ENCODE results near the gene SPAG6. TPM values are rescaled to one million over a fixed set of nuclear protein-coding genes. Genes with fewer than 3 reads are reported as not detected.

Gene SPAG6
- total RNA-seq, 4 donors from 2014 or later = 0.29 to 3.9 (median 0.49) TPM; not detected in 1

DNA sequence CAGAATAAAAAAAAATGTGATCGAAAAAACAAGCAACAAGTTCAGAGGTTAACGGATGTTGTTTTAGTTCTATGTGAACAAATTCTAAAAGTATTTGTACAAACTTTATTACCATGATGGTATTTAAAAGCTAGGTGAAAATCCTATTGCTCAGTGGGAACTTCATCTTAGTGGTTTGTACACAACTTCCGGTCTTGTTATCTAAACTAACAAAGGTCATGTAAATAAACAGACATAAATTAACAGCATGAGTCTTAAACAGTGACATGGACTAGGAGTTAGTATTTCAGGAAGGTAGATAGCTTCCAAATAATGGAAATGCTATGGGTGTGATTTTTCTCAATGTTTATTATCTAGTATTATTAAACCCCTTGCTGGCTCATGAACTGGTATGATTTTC is 83.8 kb downstream of the SPAG6 start:
- no peaks in the 10 kb centered on the region for H3K9me3 ChIP-seq
- no peak for TF ChIP-seq POLR2A (IDR thresholded peaks at IDR 0.05)
- TF ChIP-seq, protein P1, sequence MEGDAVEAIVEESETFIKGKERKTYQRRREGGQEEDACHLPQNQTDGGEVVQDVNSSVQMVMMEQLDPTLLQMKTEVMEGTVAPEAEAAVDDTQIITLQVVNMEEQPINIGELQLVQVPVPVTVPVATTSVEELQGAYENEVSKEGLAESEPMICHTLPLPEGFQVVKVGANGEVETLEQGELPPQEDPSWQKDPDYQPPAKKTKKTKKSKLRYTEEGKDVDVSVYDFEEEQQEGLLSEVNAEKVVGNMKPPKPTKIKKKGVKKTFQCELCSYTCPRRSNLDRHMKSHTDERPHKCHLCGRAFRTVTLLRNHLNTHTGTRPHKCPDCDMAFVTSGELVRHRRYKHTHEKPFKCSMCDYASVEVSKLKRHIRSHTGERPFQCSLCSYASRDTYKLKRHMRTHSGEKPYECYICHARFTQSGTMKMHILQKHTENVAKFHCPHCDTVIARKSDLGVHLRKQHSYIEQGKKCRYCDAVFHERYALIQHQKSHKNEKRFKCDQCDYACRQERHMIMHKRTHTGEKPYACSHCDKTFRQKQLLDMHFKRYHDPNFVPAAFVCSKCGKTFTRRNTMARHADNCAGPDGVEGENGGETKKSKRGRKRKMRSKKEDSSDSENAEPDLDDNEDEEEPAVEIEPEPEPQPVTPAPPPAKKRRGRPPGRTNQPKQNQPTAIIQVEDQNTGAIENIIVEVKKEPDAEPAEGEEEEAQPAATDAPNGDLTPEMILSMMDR (IDR thresholded peaks at IDR 0.05) = no peak
- no peak for DNase-seq
- no peaks in the 10 kb centered on the region for H3K27me3 ChIP-seq
- no peak overlapping the region for H3K4me3 ChIP-seq
- peaks cover 0 to 4% of the 10 kb centered on the region in 2 donors for H3K4me1 ChIP-seq
- intact Hi-C loops (cut with DNase I; ENCODE audit: low total_unique reads) = no loop called here
- H3K27ac ChIP-seq = no peak overlapping the region
- H3K36me3 ChIP-seq = no peaks in the 10 kb centered on the region

DNA sequence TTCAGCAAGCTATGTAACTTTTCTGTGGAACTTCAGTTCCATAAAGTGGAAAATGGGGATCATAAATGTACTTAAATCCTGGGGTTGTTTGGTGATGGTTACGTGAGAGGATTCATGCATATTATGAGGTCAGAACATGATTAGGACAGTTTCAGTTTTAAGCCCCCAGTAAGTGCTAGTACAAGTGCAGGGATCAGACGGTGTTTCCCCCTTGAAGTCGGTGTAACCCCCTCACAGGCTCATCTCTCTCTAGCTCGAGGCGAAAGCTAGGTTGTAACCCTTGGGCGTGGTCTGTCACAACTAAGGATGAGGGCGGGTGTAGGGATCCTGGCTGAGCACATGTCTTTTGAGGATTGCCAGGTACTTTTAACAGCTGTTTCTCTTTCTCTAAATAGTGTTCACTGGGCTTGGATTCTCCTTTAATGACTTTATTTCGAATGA is 84.7 kb downstream of the SPAG6 start:
- no peaks in the 10 kb centered on the region for H3K27me3 ChIP-seq
- H3K27ac ChIP-seq = no peak overlapping the region
- no peaks in the 10 kb centered on the region for H3K36me3 ChIP-seq
- H3K4me1 ChIP-seq = peaks cover 0 to 4% of the 10 kb centered on the region in 2 donors
- intact Hi-C loops (cut with DNase I; ENCODE audit: low total_unique reads) = loop anchor here (10.0 kb wide), 1 partner anchor 105 kb away; the partner anchor contains the start of gene BMI1
- no peak for TF ChIP-seq POLR2A (IDR thresholded peaks at IDR 0.05)
- TF ChIP-seq, protein P1 (IDR thresholded peaks at IDR 0.05) = no peak
- no peak for DNase-seq
- H3K4me3 ChIP-seq = no peak overlapping the region
- no peaks in the 10 kb centered on the region for H3K9me3 ChIP-seq

DNA sequence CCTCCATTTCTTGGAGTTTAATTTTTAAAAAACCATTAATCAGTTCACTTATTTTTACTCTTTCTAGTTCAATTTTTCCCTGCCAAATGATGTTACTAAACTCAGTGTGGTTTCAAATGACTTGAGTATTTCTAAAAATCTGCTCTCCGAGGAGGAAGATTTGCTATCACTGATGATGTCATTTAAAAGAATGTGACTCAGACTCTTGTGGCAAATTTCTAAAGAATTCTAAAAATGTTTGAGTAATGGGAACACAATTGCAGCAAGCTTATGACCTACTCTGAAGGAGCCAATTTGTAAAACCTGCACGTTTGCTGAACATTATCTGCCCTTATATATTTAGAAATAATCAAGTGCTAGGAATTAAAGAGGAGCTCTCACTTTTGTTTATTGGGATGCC is 88.6 kb downstream of the SPAG6 start:
- H3K9me3 ChIP-seq = no peaks in the 10 kb centered on the region
- TF ChIP-seq POLR2A (IDR thresholded peaks at IDR 0.05) = no peak
- TF ChIP-seq, protein P1 (IDR thresholded peaks at IDR 0.05) = no peak
- no peaks in the 10 kb centered on the region for H3K36me3 ChIP-seq
- no peak overlapping the region for H3K4me3 ChIP-seq
- H3K27me3 ChIP-seq = no peaks in the 10 kb centered on the region
- DNase-seq = no peak
- intact Hi-C loops (cut with DNase I; ENCODE audit: low total_unique reads) = loop anchor here (10.0 kb wide), 1 partner anchor 109 kb away; the partner anchor contains the start of gene BMI1
- H3K27ac ChIP-seq = peak overlapping the region in 1 of 2 donors; percentile 10
- peaks cover 0 to 7% of the 10 kb centered on the region in 2 donors for H3K4me1 ChIP-seq

DNA sequence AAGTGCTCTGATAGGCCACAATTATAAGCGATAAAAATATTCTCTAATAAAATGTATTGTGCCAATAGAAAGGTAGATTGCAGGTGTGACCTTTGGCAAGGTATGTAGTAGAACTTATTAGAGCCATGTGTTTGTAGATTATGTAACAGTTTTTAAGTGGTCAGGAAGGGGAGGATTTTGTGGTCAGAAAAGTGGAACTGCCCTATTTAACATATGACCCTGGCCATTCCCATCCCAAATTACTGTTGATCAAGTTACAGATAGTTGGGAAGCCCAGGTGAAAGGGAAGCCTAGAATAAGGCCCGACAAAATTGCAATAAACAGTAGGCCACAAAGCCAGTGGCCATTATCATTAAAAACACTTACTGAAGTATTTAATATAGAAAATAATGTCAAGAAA is 89.2 kb downstream of the SPAG6 start:
- Histone ChIP-seq H3K27me3 (no peaks in the 10 kb centered on the region), H3K36me3 (no peaks in the 10 kb centered on the region), H3K9me3 (no peaks in the 10 kb centered on the region), H3K4me3 (no peak overlapping the region), H3K4me1 (peaks cover 0 to 9% of the 10 kb centered on the region in 2 donors), H3K27ac (peak overlapping the region; percentile 10 to 15)
- DNase-seq = no peak
- TF ChIP-seq, protein P1 (IDR thresholded peaks at IDR 0.05) = no peak
- no peak for TF ChIP-seq POLR2A (IDR thresholded peaks at IDR 0.05)
- intact Hi-C loops (cut with DNase I; ENCODE audit: low total_unique reads) = loop anchor here (10.0 kb wide), 1 partner anchor 110 kb away; the partner anchor contains the start of gene BMI1

DNA sequence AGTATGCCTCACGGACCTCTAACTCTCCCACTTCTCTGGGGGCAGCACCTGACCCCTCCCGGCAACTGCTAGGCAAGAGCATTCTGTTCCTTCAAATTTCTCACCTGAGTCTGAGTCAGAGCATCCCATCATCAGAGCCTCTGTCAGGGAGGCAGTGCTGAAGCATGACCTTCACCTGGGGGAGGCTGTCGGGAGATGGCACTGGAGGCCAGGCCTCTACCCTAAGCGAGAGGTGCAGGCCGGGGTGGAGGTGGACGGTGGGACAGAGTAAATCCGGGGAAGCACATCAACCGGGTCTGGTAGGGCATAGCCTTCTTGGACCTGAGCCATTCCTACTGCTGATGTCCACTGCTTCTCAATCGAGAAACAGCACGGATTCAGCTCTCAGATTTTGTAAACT is 90.4 kb downstream of the SPAG6 start:
- Histone ChIP-seq H3K4me1 (peaks cover 0 to 9% of the 10 kb centered on the region in 2 donors), H3K36me3 (no peaks in the 10 kb centered on the region), H3K27me3 (no peaks in the 10 kb centered on the region), H3K4me3 (no peak overlapping the region), H3K27ac (no peak overlapping the region), H3K9me3 (no peaks in the 10 kb centered on the region)
- DNase-seq = no peak
- no peak for TF ChIP-seq POLR2A (IDR thresholded peaks at IDR 0.05)
- TF ChIP-seq, protein P1 (IDR thresholded peaks at IDR 0.05) = no peak
- intact Hi-C loops (cut with DNase I; ENCODE audit: low total_unique reads) = loop anchor here (5.0 to 10.0 kb wide), 2 partner anchors 111 to 208 kb away; partner anchors contain the start of gene BMI1

Measured in uterus (tissue), 4 donors.